Lung (tissue), 12 donors: ENCODE results near the gene HEPACAM2. TPM values are rescaled to one million over a fixed set of nuclear protein-coding genes. Genes with fewer than 3 reads are reported as not detected.

Experiments
- ATAC-seq: fragments of 200-7000 bp; cut with Tn5 transposase; one replicate; pipeline ENCODE4 v1.9.1; 2020; ENCODE audit warnings: moderate number of reproducible peaks; ENCODE audit not compliant: insufficient read depth, low FRiP score
- DNase-seq, 3 donors: peaks; one replicate each; pipeline ENCODE4 v3.0.0-alpha.2; 2013 to 2017
- H3K27ac ChIP-seq, 2 donors: one replicate each; pipeline ENCODE4 v1.5.1; 2013; ENCODE audit warnings: mild to moderate bottlenecking in 2 of 2, moderate library complexity in 2 of 2, control low read depth in 1 of 2, inconsistent platforms in 1 of 2, low read depth in 1 of 2, low read length in 1 of 2
- H3K27me3 ChIP-seq, 3 donors: one replicate each; pipeline ENCODE4 v1.5.1; 2013; ENCODE audit warnings: low read length in 2 of 3; ENCODE audit not compliant: control insufficient read depth in 3 of 3, insufficient read depth in 3 of 3
- H3K36me3 ChIP-seq, 4 donors: one replicate each; pipeline ENCODE4 v1.5.1; 2013; ENCODE audit warnings: low read length in 4 of 4, mild to moderate bottlenecking in 1 of 4, moderate library complexity in 1 of 4; ENCODE audit not compliant: control insufficient read depth in 4 of 4, insufficient read depth in 4 of 4
- H3K4me1 ChIP-seq, 5 donors: one replicate each; pipeline ENCODE4 v1.5.1; 2013; ENCODE audit warnings: low read length in 5 of 5, mild to moderate bottlenecking in 2 of 5, moderate library complexity in 1 of 5; ENCODE audit not compliant: control insufficient read depth in 5 of 5, insufficient read depth in 5 of 5
- H3K4me3 ChIP-seq: one replicate; pipeline ENCODE4 v1.5.1; 2013; ENCODE audit warnings: mild to moderate bottlenecking, control low read depth, moderate library complexity
- H3K9ac ChIP-seq, 2 donors: one replicate each; pipeline ENCODE4 v1.5.1; 2013; ENCODE audit warnings: low read length in 2 of 2, control low read depth in 1 of 2; ENCODE audit not compliant: insufficient read depth in 1 of 2
- H3K9me3 ChIP-seq, 4 donors: one replicate each; pipeline ENCODE4 v1.5.1; 2013; ENCODE audit warnings: low read length in 3 of 4, mild to moderate bottlenecking in 1 of 4, moderate library complexity in 1 of 4; ENCODE audit not compliant: control insufficient read depth in 4 of 4, insufficient read depth in 3 of 4
- WGBS, 2 donors: extraction: QIAGEN DNeasy Blood & Tissue Kit; methylation state at CpG; one replicate each; pipeline ENCODE4 v1.1.7; 2013; 5-methylcytosine and 5-hydroxymethylcytosine counted together
- polyA plus RNA-seq, 2 donors: library from polyadenylated mRNA; stranded (reverse); fragments of 200-250 nt; gene quantifications; one replicate each; pipeline ENCODE4 v1.2.1, GENCODE V29; 2013
- total RNA-seq, 2 donors: library from RNA; depleted of rRNA in 1 of 2; stranded (reverse); fragments of >200 nt in 1 of 2; gene quantifications; one replicate each; pipeline ENCODE4 v1.2.1, GENCODE V29; 2014 to 2021
- TF ChIP-seq, protein P1 (sequence below): IDR thresholded peaks from 2 replicates; pipeline ENCODE4 v1.5.1; 2012; ENCODE audit warnings: mild to moderate bottlenecking; ENCODE audit errors: control extremely low read depth, extremely low read depth
- donor health status: control.
- donor health status: control.
- donor health status: Bipolar disorder and iron deficiency.
- donor health status: healthy.
- donor health status: DM: yes; HTN: yes; CAD: no.

The HEPACAM2 gene
- total and polyA plus RNA-seq, 4 donors: 0.08 to 2.2 (median 0.27) TPM

DNA sequence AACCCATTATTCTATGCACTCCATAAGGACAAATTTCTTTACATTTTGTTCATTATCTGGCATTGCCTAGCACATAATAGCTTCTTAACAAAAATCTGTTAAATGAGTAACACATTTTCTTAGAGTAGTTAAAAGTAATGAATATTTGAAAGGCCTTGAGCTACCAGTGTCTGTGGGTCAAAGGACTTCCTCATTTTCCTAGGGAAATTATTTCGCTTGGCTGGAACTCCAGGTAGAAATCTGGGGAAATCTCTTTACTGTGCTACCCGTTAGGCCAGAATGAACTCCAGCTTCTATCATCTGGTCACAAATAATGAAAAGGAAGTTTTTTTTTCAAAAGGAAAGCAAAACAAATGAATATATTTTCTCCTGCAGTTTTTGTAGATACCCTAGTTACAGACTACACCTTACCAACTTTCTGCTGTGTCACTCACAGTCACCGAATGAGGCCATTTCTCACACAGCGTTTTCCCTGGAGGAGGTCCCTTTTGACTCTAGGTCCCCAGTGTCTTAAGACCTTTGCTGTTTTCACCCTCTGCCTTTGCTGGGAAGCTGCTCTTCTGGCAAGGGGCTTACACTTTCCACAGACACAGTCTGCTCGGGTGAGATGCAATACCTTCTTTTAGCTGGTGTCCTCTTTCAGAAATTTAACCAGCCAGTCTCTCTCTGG lies 79.7 kb downstream of the HEPACAM2 start:
- no peak overlapping the region for H3K4me3 ChIP-seq
- H3K9ac ChIP-seq: peak overlapping the region in 1 of 2 donors; percentile 52
- peaks cover 0 to 2% (median 0%) of the 10 kb centered on the region in 4 donors for H3K9me3 ChIP-seq
- no peak for DNase-seq
- ATAC-seq: no peak
- 25 to 37% methylated on average over 5 of the region's 5 CpGs for WGBS, 2 donors
- H3K36me3 ChIP-seq: peaks cover 4 to 22% (median 15%) of the 10 kb centered on the region in 4 donors
- no peaks in the 10 kb centered on the region for H3K27me3 ChIP-seq
- H3K4me1 ChIP-seq: peaks cover 0 to 26% (median 5%) of the 10 kb centered on the region in 5 donors
- peak overlapping the region; percentile 3 to 81 for H3K27ac ChIP-seq
- TF ChIP-seq, protein P1, sequence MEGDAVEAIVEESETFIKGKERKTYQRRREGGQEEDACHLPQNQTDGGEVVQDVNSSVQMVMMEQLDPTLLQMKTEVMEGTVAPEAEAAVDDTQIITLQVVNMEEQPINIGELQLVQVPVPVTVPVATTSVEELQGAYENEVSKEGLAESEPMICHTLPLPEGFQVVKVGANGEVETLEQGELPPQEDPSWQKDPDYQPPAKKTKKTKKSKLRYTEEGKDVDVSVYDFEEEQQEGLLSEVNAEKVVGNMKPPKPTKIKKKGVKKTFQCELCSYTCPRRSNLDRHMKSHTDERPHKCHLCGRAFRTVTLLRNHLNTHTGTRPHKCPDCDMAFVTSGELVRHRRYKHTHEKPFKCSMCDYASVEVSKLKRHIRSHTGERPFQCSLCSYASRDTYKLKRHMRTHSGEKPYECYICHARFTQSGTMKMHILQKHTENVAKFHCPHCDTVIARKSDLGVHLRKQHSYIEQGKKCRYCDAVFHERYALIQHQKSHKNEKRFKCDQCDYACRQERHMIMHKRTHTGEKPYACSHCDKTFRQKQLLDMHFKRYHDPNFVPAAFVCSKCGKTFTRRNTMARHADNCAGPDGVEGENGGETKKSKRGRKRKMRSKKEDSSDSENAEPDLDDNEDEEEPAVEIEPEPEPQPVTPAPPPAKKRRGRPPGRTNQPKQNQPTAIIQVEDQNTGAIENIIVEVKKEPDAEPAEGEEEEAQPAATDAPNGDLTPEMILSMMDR: no peak

DNA sequence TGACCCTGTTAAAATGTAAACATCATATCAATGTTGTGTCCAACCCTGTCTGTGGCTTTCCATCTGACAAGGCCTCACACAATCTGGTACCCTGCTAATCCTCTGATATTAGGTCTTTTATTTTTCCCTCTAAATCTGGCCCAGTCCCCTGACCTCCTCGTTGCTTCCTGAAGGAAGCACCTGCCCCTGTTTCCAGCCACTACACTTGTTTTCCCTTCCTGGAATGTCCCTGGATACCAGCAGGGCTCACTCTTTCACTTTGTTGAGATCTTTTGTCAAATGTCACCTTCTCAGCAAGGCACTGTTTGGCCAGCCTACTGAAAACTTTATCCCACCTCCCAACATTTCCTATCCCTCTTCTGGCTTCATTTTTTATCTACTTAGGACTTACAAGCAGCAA lies 80.2 kb downstream of the HEPACAM2 start:
- H3K27me3 ChIP-seq: no peaks in the 10 kb centered on the region
- no peak overlapping the region for H3K4me3 ChIP-seq
- ATAC-seq (no peak), DNase-seq (peak in 2 of 3 donors; percentile 17 to 37)
- H3K4me1 ChIP-seq: peaks cover 0 to 26% (median 5%) of the 10 kb centered on the region in 5 donors
- TF ChIP-seq, protein P1: no peak
- peaks cover 4 to 22% (median 16%) of the 10 kb centered on the region in 4 donors for H3K36me3 ChIP-seq
- H3K9ac ChIP-seq: no peak overlapping the region
- peaks cover 0 to 2% (median 0%) of the 10 kb centered on the region in 4 donors for H3K9me3 ChIP-seq
- no peak overlapping the region for H3K27ac ChIP-seq
- 16 to 17% methylated on average over 1 of the region's 1 CpG for WGBS, 2 donors

DNA sequence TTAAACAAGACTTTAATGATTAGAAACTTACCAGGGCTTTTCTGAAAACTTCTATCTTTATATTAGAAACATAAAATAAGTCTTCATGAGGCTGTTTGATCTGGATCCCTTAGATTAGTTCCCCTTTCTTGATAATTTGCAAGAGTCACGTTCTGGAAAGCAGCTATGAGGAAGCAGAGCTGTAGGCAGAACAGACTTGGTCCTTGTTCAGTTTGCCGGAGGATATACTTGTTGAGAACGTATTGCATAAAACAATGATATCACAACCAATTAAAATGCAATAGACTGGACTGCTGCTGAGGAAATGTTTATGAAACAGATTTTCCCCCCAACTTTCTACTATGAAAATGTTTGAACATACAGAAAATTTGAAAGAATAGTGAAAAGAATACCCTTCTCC lies 80.9 kb downstream of the HEPACAM2 start:
- Histone ChIP-seq H3K4me3 (no peak overlapping the region), H3K4me1 (peaks cover 0 to 26% (median 5%) of the 10 kb centered on the region in 5 donors), H3K9ac (no peak overlapping the region), H3K36me3 (peaks cover 4 to 22% (median 22%) of the 10 kb centered on the region in 4 donors), H3K9me3 (peaks cover 0 to 2% (median 0%) of the 10 kb centered on the region in 4 donors), H3K27ac (no peak overlapping the region), H3K27me3 (no peaks in the 10 kb centered on the region)
- no peak for ATAC-seq
- DNase-seq: peak in 2 of 3 donors; percentile 61 to 82
- WGBS, 2 donors: 11 to 46% methylated on average over 3 of the region's 3 CpGs
- TF ChIP-seq, protein P1: no peak
